Endometrial microvascular endothelial cells (primary cell): Measurements from ENCODE around the gene HSPA9. TPM values are rescaled to one million over a fixed set of nuclear protein-coding genes. Genes with fewer than 3 reads are reported as not detected.
"Not testable (repeated sequence)": the region's sequence is repeated elsewhere in the genome, so short reads cannot be mapped to it uniquely, and the experiment has no call there.

Experiments used
- in situ Hi-C: cut with HindIII; loops from 2 replicates; pipeline ENCODE4 v1.10.0; 2017; ENCODE audit warnings: low sequenced_read_pairs, low pct_unique_long_range_greater_than_20kb; ENCODE audit errors: inconsistent ontology term
- total RNA-seq: library from RNA; depleted of rRNA; stranded (reverse); fragments of >200 nt; gene quantifications from one replicate; pipeline ENCODE4 v1.2.3, GENCODE V29; 2015; ENCODE audit errors: inconsistent ontology term

Gene HSPA9
- total RNA-seq, 1 donor from 2014 or later = 452 TPM

DNA sequence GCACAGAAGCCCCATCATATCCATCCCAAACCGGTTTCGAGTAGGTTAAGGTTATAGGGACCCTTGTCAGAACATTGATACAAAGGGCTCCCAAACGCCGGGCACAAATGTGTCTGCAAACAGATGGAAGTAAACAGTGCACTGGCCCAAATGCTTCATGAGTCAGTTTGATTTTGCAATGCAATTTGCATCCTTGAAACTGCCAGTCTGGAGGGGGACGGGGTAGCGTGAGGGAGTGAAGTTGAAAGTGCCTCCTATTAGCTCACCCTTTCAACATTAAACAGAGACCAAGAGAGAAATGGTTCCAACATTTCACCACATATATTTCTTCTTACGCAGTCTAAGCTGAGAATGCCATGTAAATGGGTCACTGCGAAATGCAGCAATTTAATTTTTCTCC lies 67.7 kb downstream of the HSPA9 start:
- in situ Hi-C loops = not testable (repeated sequence)

DNA sequence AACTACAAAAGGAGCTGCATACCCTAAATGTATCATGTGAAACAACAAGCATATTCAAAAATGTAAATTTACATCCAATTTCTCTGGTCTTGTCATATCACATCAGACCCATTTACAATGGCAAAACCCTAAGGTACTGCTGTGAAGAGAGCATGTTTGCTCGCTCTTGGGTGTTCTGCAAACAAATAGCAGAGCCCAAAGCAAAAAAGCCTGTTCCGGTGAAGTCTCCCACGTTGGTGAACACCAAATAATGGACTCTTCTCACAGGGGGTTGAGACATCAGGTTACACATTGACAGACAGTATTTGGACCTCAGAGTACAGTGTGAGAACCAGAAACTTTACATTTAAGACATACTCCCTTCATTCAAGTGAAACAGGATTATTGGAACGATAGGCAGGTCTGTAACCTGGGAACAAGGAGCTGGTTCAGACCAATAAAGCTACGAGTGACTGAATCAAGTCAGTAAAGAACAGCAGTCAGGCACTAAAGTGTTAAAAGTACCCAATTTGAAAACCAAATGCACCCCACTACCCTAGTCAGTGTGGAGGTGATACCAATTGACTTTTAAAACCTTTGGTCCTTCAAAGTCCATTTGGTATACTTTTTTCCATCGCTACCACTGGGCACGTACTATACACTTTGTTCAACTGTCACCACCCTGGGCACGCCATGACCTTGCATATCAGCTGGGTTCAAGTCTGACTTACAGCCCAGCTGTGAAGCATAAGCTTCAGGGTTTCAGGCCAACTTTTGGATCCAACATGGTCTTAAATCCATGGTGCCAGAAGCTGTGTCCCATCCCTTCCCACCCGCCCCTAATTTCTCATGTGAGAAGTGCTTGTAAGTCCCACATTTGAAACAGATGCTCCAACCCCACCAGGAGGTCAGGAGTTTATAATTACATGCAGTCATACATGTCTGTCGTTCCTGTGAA lies 68.6 kb downstream of the HSPA9 start:
- in situ Hi-C loops = no loop called here

DNA sequence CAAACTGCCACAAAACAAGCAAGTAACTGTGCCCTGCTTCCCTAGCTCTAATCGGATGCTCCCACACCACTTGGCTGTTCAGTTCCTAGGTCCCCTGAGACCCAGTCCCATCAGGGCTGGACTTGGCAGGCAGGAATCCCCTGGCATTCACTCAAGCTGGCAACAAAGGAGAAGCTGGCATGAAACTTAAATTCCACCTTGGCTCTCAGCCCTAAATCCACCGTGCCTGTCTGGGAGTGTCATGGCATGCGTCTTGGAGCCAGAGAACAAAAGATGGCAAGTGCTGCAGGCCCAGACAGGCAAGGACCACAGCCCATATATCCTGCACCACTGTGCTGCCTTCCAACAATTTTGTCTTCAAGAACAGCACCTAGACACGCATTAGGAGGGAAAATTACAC lies 70.4 kb downstream of the HSPA9 start:
- in situ Hi-C loops = no loop called here

Other genes with a start within 250 kb of the HSPA9 start
- gene CDC25C, start 243.6 kb downstream of the HSPA9 start, total RNA-seq = 13.9 TPM
- 36.3 TPM for gene FAM53C, start 237.1 kb downstream of the HSPA9 start, total RNA-seq
- 34.8 TPM for gene KDM3B, start 222.7 kb downstream of the HSPA9 start, total RNA-seq
- gene REEP2, start 136.3 kb downstream of the HSPA9 start, total RNA-seq = 2.2 TPM
- 3.0 TPM for gene EGR1, start 109.9 kb downstream of the HSPA9 start, total RNA-seq
- gene ETF1, start 32.2 kb downstream of the HSPA9 start, total RNA-seq = 127 TPM
- gene CTNNA1, start 178.0 kb upstream of the HSPA9 start, total RNA-seq = 386 TPM